B cell (primary cell): ENCODE results near the gene ATG4A. TPM values are rescaled to one million over a fixed set of nuclear protein-coding genes. Genes with fewer than 3 reads are reported as not detected.

Experiments
- ATAC-seq: fragments of 200-7000 bp; cut with Tn5 transposase; one replicate; pipeline ENCODE4 v1.10.0; 2021; ENCODE audit warnings: low read depth, mild to moderate bottlenecking, moderate number of reproducible peaks, moderate library complexity
- CTCF ChIA-PET: fragments of 350-600 bp; sonication (Branson Sonifier 250); formaldehyde crosslinking; loops from one replicate; lab custom pipeline; 2021; ENCODE audit warnings: antibody characterized with exemption, inconsistent platforms; lab: Charles Lee
- POLR2A ChIA-PET: fragments of 350-600 bp; sonication (Branson Sonifier 250); formaldehyde crosslinking; loops from one replicate; lab custom pipeline; 2021; ENCODE audit warnings: antibody characterized with exemption; lab: Charles Lee
- DNase-seq: peaks from one replicate; pipeline ENCODE4 v3.0.0; 2013
- H2AFZ ChIP-seq: 2 replicates; pipeline ENCODE4 v1.6.1; 2012; ENCODE audit warnings: mild to moderate bottlenecking, low read depth, low read length; ENCODE audit not compliant: insufficient read depth, poor library complexity, severe bottlenecking
- H3K27ac ChIP-seq, 2 donors: 1 replicate in 1 of 2; 2 replicates in 1 of 2; pipeline ENCODE4 v1.5.1; 2012 to 2013; ENCODE audit warnings: low read length in 2 of 2, mild to moderate bottlenecking in 2 of 2, moderate library complexity in 1 of 2
- H3K27me3 ChIP-seq, 4 experiments: fragments of 200-600 bp in 1 of 4; sonication (generic) in 1 of 4; replicated peaks in 1 of 4; 1 replicate in 2 of 4; 2 replicates in 2 of 4; pipeline versions ENCODE4 v1.6.1 to v1.7.0; 2013 to 2016; ENCODE audit warnings: low read length in 3 of 4, mild to moderate bottlenecking in 2 of 4, mixed read lengths in 1 of 4, moderate library complexity in 1 of 4; ENCODE audit not compliant: insufficient read depth in 4 of 4, control insufficient read depth in 3 of 4; ENCODE audit errors: control extremely low read depth in 1 of 4
- H3K36me3 ChIP-seq, 2 experiments: replicated peaks in 1 of 2; 1 replicate in 1 of 2; 2 replicates in 1 of 2; pipeline versions ENCODE4 v1.6.1 to v1.7.1; 2013; ENCODE audit warnings: low read length in 1 of 2; ENCODE audit not compliant: insufficient read depth in 2 of 2, control insufficient read depth in 1 of 2; ENCODE audit errors: control extremely low read depth in 1 of 2, extremely low read depth in 1 of 2
- H3K4me1 ChIP-seq, 2 donors: fragments of 200-600 bp in 1 of 2; sonication (generic) in 1 of 2; 1 replicate in 1 of 2; 2 replicates in 1 of 2; pipeline versions ENCODE4 v1.5.1 to v1.6.1; 2013 to 2017; ENCODE audit warnings: low read length in 2 of 2; ENCODE audit not compliant: control insufficient read depth in 2 of 2, insufficient read depth in 2 of 2
- H3K4me2 ChIP-seq: replicated peaks from 2 replicates; pipeline ENCODE3; 2012; ENCODE audit warnings: mild to moderate bottlenecking, low read depth, low read length; ENCODE audit not compliant: poor library complexity, severe bottlenecking
- H3K4me3 ChIP-seq, 5 experiments: fragments of 200-600 bp in 1 of 5; sonication (generic) in 1 of 5; 1 replicate in 3 of 5; 2 replicates in 2 of 5; pipeline versions ENCODE4 v1.5.1 to v1.7.0; 2011 to 2016; ENCODE audit warnings: low read length in 4 of 5, mild to moderate bottlenecking in 4 of 5, low read depth in 2 of 5, control low read depth in 1 of 5, moderate library complexity in 1 of 5; ENCODE audit not compliant: insufficient read depth in 1 of 5; ENCODE audit errors: control extremely low read depth in 1 of 5, extremely low read depth in 1 of 5
- H3K79me2 ChIP-seq: fragments of 200-600 bp; sonication (generic); one replicate; pipeline ENCODE4 v1.6.0; 2016; ENCODE audit warnings: low read length; ENCODE audit not compliant: control insufficient read depth, insufficient read depth
- H3K9ac ChIP-seq: fragments of 200-600 bp; sonication (generic); 2 replicates; pipeline ENCODE4 v1.6.1; 2017; ENCODE audit warnings: mild to moderate bottlenecking, low read length, moderate library complexity
- H3K9me3 ChIP-seq, 3 donors: one replicate each; pipeline versions ENCODE4 v1.6.1 to v1.7.1; 2013; ENCODE audit warnings: low read length in 2 of 3; ENCODE audit not compliant: control insufficient read depth in 2 of 3, insufficient read depth in 1 of 3; ENCODE audit errors: control extremely low read depth in 1 of 3
- H4K20me1 ChIP-seq: 2 replicates; pipeline ENCODE4 v1.6.0; 2012; ENCODE audit warnings: mild to moderate bottlenecking, low read length; ENCODE audit not compliant: insufficient read depth, control insufficient read depth, poor library complexity, severe bottlenecking
- H3K27ac Mint-ChIP-seq: one replicate; pipeline ENCODE4 v1.8.0; 2021; ENCODE audit warnings: mixed read lengths
- H3K27me3 Mint-ChIP-seq: one replicate; pipeline ENCODE4 v1.8.0; 2021; ENCODE audit warnings: mixed read lengths
- H3K4me1 Mint-ChIP-seq: one replicate; pipeline ENCODE4 v1.8.0; 2021; ENCODE audit warnings: mixed read lengths
- H3K4me3 Mint-ChIP-seq: one replicate; pipeline ENCODE4 v1.8.0; 2021; ENCODE audit warnings: mixed read lengths
- H3K9me3 Mint-ChIP-seq: one replicate; pipeline ENCODE4 v1.8.0; 2022; ENCODE audit warnings: mixed read lengths; ENCODE audit not compliant: insufficient read depth
- CTCF ChIP-seq: fragments of 200-600 bp; IDR thresholded peaks from one replicate; pipeline ENCODE4 v1.8.0; 2022; ENCODE audit warnings: antibody characterized with exemption, mild to moderate bottlenecking
- EZH2 ChIP-seq: IDR thresholded peaks from 2 replicates; pipeline ENCODE4 v1.6.1; 2012; ENCODE audit warnings: borderline replicate concordance, low read depth, mild to moderate bottlenecking, moderate library complexity, low read length; ENCODE audit not compliant: insufficient read depth, poor library complexity, severe bottlenecking
- WGBS: methylation state at CpG from one replicate; pipeline ENCODE4 v1.1.5; 2013; ENCODE audit warnings: missing lambda C conversion rate; ENCODE audit not compliant: insufficient coverage; 5-methylcytosine and 5-hydroxymethylcytosine counted together
- intact Hi-C: fragments of 100-400 bp; cut with micrococcal nuclease; formaldehyde crosslinking; loops from one replicate; pipeline ENCODE4 v1.10.0; 2022
- polyA plus RNA-seq: library from polyadenylated mRNA; depleted of rRNA; stranded (reverse); fragments of >200 nt; gene quantifications from 2 replicates; pipeline ENCODE4 v1.2.3, GENCODE V29; 2012
- total RNA-seq, 2 donors: library from RNA; stranded (reverse); fragments of 120-200 nt in 1 of 2; gene quantifications; 1 replicate in 1 of 2; 2 replicates in 1 of 2; pipeline versions ENCODE4 v1.2.3 to v1.2.4, GENCODE V29; 2013 to 2022

ATG4A gene
- total and polyA plus RNA-seq, 2 donors (not counting 1 experiment from before 2014, with no cell fraction given): 6.1 to 11.4 TPM

- WGBS: no CpG with 5 or more reads among the region's 1 CpG
- ChIA-PET POLR2A (no interaction called here), CTCF (no interaction called here)
- H4K20me1 ChIP-seq: no peaks in the 10 kb centered on the region
- H3K4me3 Mint-ChIP-seq: no peak overlapping the region
- H3K9me3 ChIP-seq: no peaks in the 10 kb centered on the region
- intact Hi-C loops: no loop called here
- H3K79me2 ChIP-seq: peaks cover 10% of the 10 kb centered on the region
- DNase-seq (no peak), ATAC-seq (no peak)
- H3K4me3 ChIP-seq: no peak overlapping the region
- TF ChIP-seq EZH2 (no peak), CTCF (no peak)
- H3K27me3 ChIP-seq: no peaks in the 10 kb centered on the region
- H3K9ac ChIP-seq: no peak overlapping the region
- peaks cover 5% of the 10 kb centered on the region for H3K4me1 Mint-ChIP-seq
- H3K36me3 ChIP-seq: peaks cover 0 to 26% of the 10 kb centered on the region in 2 experiments
- H3K27ac Mint-ChIP-seq: no peak overlapping the region
- no peak overlapping the region for H3K27ac ChIP-seq
- H3K9me3 Mint-ChIP-seq: no peaks in the 10 kb centered on the region
- no peaks in the 10 kb centered on the region for H3K27me3 Mint-ChIP-seq
- no peak overlapping the region for H2AFZ ChIP-seq
- no peak overlapping the region for H3K4me2 ChIP-seq
- peaks cover 4 to 8% of the 10 kb centered on the region in 2 donors for H3K4me1 ChIP-seq
These were observed 3.1 kb upstream of the ATG4A start for GRCh38 chrX:108088511-108088910.

GRCh38 chrX:108090491-108091263 lies 901 bp upstream of the ATG4A start:
- H3K4me3 Mint-ChIP-seq: no peak overlapping the region
- Histone ChIP-seq H4K20me1 (no peaks in the 10 kb centered on the region), H3K9me3 (no peaks in the 10 kb centered on the region), H3K4me3 (peak overlapping the region; percentile 55 to 77 (median 75)), H3K36me3 (peaks cover 0 to 17% of the 10 kb centered on the region in 2 experiments), H3K4me1 (peaks cover 4 to 8% of the 10 kb centered on the region in 2 donors), H3K27ac (peak overlapping the region; percentile 83 to 87), H2AFZ (peak overlapping the region; percentile 83), H3K79me2 (peaks cover 10% of the 10 kb centered on the region), H3K4me2 (peak overlapping the region; percentile 79), H3K27me3 (no peaks in the 10 kb centered on the region), H3K9ac (peak overlapping the region; percentile 74)
- ATAC-seq: no peak
- POLR2A ChIA-PET: no interaction called here
- intact Hi-C loops: loop anchor here (1.0 to 10.0 kb wide), 5 partner anchors 462 to 1912 kb away; partner anchors contain the start of genes PRPS1, RADX, RBM41 and TBC1D8B
- CTCF ChIA-PET: no interaction called here
- no peaks in the 10 kb centered on the region for H3K27me3 Mint-ChIP-seq
- 0% methylated on average over 8 of the region's 20 CpGs for WGBS
- peaks cover 5% of the 10 kb centered on the region for H3K4me1 Mint-ChIP-seq
- no peak for DNase-seq
- H3K27ac Mint-ChIP-seq: no peak overlapping the region
- no peaks in the 10 kb centered on the region for H3K9me3 Mint-ChIP-seq
- TF ChIP-seq CTCF (no peak), EZH2 (no peak)
